MM.1S (cell line): ENCODE results near the gene BSG.

Experiments used
- EZH2 ChIP-seq: fragments of 300-600 bp; sonication (generic); optimal IDR thresholded peaks from 2 replicates; pipeline ENCODE3; 2017; ENCODE audit warnings: low read depth, mild to moderate bottlenecking, antibody characterized with exemption, low read length, mixed read lengths
- EZH2phosphoT487 ChIP-seq: fragments of 300-600 bp; sonication (generic); IDR thresholded peaks from 2 replicates; pipeline ENCODE4 v1.6.1; 2018; ENCODE audit warnings: antibody characterized with exemption, low read length
- TF ChIP-seq, protein P1 (sequence below): fragments of 300-600 bp; sonication (generic); IDR thresholded peaks from 2 replicates; pipeline ENCODE4 v1.5.1; 2016; ENCODE audit warnings: antibody characterized with exemption, low read length, mixed read lengths

DNA sequence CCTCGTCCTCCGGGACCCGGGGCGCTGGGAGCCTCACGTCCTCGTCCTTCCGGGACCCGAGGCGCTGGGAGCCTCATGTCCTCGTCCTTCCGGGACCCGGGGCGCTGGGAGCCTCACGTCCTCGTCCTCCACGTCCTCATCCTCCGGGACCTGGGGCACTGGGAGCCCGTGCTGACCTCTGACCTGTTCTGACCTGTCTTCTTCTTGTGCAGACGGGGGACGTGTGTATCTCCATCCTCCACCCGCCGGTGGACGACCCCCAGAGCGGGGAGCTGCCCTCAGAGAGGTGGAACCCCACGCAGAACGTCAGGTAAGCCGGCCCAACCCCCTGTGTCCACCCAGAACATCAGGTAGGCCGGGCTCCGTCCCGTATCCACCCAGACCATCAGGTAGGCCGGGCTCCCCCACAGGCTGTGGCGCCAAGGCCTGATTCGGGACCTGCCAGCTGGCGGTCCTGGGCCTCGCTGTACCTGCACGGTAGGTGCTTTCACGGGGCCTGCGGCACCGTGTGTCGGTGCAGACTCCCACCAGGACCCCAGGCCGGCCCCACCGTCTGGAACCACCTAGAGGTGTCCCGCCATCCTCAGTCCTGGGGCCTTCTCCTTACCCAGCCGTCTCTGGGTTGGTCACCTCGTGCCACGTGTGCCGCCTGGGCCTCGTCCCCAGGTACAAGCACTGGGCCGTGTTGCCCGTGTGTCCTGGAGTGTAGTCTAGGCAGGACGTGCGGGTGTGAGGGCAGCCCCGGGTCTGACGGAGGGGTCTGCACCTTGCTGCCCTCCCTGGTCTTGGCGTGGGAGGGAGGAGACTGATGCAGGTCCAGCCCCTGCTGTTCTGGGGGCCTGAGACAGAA is 36.1 kb upstream of the BSG start:
- TF ChIP-seq, protein P1, sequence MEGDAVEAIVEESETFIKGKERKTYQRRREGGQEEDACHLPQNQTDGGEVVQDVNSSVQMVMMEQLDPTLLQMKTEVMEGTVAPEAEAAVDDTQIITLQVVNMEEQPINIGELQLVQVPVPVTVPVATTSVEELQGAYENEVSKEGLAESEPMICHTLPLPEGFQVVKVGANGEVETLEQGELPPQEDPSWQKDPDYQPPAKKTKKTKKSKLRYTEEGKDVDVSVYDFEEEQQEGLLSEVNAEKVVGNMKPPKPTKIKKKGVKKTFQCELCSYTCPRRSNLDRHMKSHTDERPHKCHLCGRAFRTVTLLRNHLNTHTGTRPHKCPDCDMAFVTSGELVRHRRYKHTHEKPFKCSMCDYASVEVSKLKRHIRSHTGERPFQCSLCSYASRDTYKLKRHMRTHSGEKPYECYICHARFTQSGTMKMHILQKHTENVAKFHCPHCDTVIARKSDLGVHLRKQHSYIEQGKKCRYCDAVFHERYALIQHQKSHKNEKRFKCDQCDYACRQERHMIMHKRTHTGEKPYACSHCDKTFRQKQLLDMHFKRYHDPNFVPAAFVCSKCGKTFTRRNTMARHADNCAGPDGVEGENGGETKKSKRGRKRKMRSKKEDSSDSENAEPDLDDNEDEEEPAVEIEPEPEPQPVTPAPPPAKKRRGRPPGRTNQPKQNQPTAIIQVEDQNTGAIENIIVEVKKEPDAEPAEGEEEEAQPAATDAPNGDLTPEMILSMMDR, result no peak
- TF ChIP-seq EZH2 (no peak), EZH2phosphoT487 (no peak)
